B cell (primary cell): ENCODE measurements around the gene KCTD7.

Source experiments
- CTCF ChIP-seq: fragments of 200-600 bp; IDR thresholded peaks from one replicate; pipeline ENCODE4 v1.8.0; 2022; ENCODE audit warnings: antibody characterized with exemption, mild to moderate bottlenecking
- EZH2 ChIP-seq: IDR thresholded peaks from 2 replicates; pipeline ENCODE4 v1.6.1; 2012; ENCODE audit warnings: borderline replicate concordance, low read depth, mild to moderate bottlenecking, moderate library complexity, low read length; ENCODE audit not compliant: insufficient read depth, poor library complexity, severe bottlenecking

DNA sequence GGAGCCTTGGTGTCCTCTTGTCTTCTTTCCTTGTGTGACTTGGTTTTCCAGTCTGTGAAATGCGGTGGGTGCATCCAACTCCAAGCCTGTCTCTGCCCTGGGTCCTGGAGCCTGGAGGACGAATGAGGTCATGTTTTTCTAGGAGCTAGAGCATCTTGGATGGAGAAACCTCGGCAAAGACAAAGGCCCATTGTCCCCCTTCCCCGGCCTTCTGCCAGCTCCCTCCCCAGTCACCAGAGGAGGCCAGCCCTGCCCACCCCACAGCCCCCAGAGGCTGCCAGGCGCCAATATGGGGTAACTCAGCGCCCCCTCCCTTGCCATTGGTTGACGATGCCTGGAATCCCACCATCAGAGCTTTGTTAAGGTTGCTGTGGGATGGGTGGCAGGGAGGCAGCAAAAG is 40.4 kb downstream of the KCTD7 start:
- TF ChIP-seq CTCF (no peak), EZH2 (no peak)
